Measurements from ENCODE around the gene MYH11.

The MYH11 gene

GRCh38 chr16:15742716-15743115, 114.1 kb downstream of the MYH11 start:
- no peak overlapping the region for H3K4me3 ChIP-seq (ENCODE audit: low read depth, low read length)
- TF ChIP-seq CTCF (IDR thresholded peaks at IDR 0.05; ENCODE audit: control insufficient read depth, extremely low read depth, insufficient read depth), result no peak

GRCh38 chr16:15741207-15741871, 115.5 kb downstream of the MYH11 start:
- no peak for DNase-seq (ENCODE audit: low read depth)
- no peak for TF ChIP-seq CTCF (IDR thresholded peaks at IDR 0.05; ENCODE audit: control insufficient read depth, extremely low read depth, insufficient read depth)
- H3K4me3 ChIP-seq (ENCODE audit: low read depth, low read length), result no peak overlapping the region

More at GRCh38 chr16:15742716-15743115, 114.1 kb downstream of the MYH11 start:
- no peak for DNase-seq (ENCODE audit: low read depth)

- no peak overlapping the region for H3K4me3 ChIP-seq (ENCODE audit: low read depth, low read length)
- TF ChIP-seq CTCF (IDR thresholded peaks at IDR 0.05; ENCODE audit: control insufficient read depth, extremely low read depth, insufficient read depth), result no peak
- DNase-seq (ENCODE audit: low read depth), result no peak
Observed at GRCh38 chr16:15739950-15740349, 116.9 kb downstream of the MYH11 start.

- no peak for TF ChIP-seq CTCF (IDR thresholded peaks at IDR 0.05; ENCODE audit: control insufficient read depth, extremely low read depth, insufficient read depth)
- H3K4me3 ChIP-seq (ENCODE audit: low read depth, low read length), result no peak overlapping the region
- no peak for DNase-seq (ENCODE audit: low read depth)
Observed at GRCh38 chr16:15739464-15739863, 117.4 kb downstream of the MYH11 start.

GRCh38 chr16:15737140-15737644, 119.6 kb downstream of the MYH11 start:
- no peak for DNase-seq (ENCODE audit: low read depth)
- no peak for TF ChIP-seq CTCF (IDR thresholded peaks at IDR 0.05; ENCODE audit: control insufficient read depth, extremely low read depth, insufficient read depth)
- H3K4me3 ChIP-seq (ENCODE audit: low read depth, low read length), result no peak overlapping the region

GRCh38 chr16:15736529-15736928, 120.3 kb downstream of the MYH11 start:
- no peak overlapping the region for H3K4me3 ChIP-seq (ENCODE audit: low read depth, low read length)
- TF ChIP-seq CTCF (IDR thresholded peaks at IDR 0.05; ENCODE audit: control insufficient read depth, extremely low read depth, insufficient read depth), result no peak
- DNase-seq (ENCODE audit: low read depth), result no peak

- DNase-seq (ENCODE audit: low read depth), result no peak
- no peak overlapping the region for H3K4me3 ChIP-seq (ENCODE audit: low read depth, low read length)
- TF ChIP-seq CTCF (IDR thresholded peaks at IDR 0.05; ENCODE audit: control insufficient read depth, extremely low read depth, insufficient read depth), result no peak
Observed at GRCh38 chr16:15735610-15736009, 121.2 kb downstream of the MYH11 start.

All from LNCaP clone FGC (cell line).